Cardiac muscle cell (in vitro differentiated cells and primary cell): ENCODE measurements around the gene TINAG. TPM values are rescaled to one million over a fixed set of nuclear protein-coding genes. Genes with fewer than 3 reads are reported as not detected.

Experiments
- DNase-seq, 2 donors: peaks; one replicate each; pipeline versions ENCODE4 v3.0.0 to v3.0.0-alpha.2; 2010 to 2017; ENCODE audit warnings: low read depth in 1 of 2, low spot score in 1 of 2
- H3K27ac ChIP-seq: fragments of 200-600 bp; sonication (generic); 2 replicates; pipeline ENCODE4 v1.5.1; 2016
- H3K27me3 ChIP-seq: fragments of 200-600 bp; sonication (generic); 2 replicates; pipeline ENCODE4 v1.6.0; 2016; ENCODE audit warnings: control low read depth
- H3K36me3 ChIP-seq: fragments of 200-600 bp; sonication (generic); 2 replicates; pipeline ENCODE4 v1.5.1; 2016; ENCODE audit warnings: control low read depth
- H3K4me1 ChIP-seq: fragments of 200-600 bp; sonication (generic); 2 replicates; pipeline ENCODE4 v1.8.1; 2017; ENCODE audit warnings: low read depth, mild to moderate bottlenecking, mixed run types
- H3K4me3 ChIP-seq: fragments of 200-600 bp; sonication (generic); 2 replicates; pipeline ENCODE4 v1.5.1; 2016; ENCODE audit warnings: mild to moderate bottlenecking
- H3K9me3 ChIP-seq: fragments of 200-600 bp; sonication (generic); 2 replicates; pipeline ENCODE4 v1.5.1; 2017; ENCODE audit warnings: low read depth, mild to moderate bottlenecking, control low read depth
- polyA plus RNA-seq: library from polyadenylated mRNA; unstranded; fragments of >200 nt; fragmentation: Nextera tagmentation; extraction: Ambion mirVana; gene quantifications from 2 replicates; pipeline ENCODE4 v1.2.1, GENCODE V29; 2016
- total RNA-seq: library from RNA; depleted of rRNA; stranded (reverse); fragments of >200 nt; gene quantifications from 2 replicates; pipeline ENCODE4 v1.2.3, GENCODE V29; 2016
- TF ChIP-seq, protein P1 (sequence below): IDR thresholded peaks from 2 replicates; pipeline ENCODE4 v1.5.1; 2012; ENCODE audit warnings: low read depth, mild to moderate bottlenecking, low read length

Gene TINAG
- total and polyA plus RNA-seq, 2 experiments from 2014 or later = not detected

DNA sequence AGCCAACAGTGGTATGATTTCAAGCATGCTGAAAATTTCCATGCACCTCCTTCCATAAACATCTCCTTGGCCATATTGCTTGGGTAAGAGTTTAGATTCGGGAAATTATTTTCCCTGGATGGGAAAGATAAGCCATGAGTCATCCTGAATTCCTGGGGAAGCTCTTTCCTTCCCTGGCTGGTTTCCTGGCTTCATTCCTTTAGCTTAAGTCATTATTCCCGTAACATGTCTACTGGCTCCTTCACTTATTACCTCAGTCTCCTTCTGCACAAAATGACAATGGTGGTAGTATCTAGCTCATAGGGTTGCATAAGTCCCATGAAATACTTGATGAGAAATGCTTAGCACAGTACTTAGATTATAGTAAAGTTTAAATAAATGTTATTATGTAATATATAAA, 27.6 kb downstream of the TINAG start:
- H3K4me1 ChIP-seq = peaks cover 5% of the 10 kb centered on the region
- no peaks in the 10 kb centered on the region for H3K9me3 ChIP-seq
- peak in 1 of 2 donors; percentile 95 for DNase-seq
- H3K36me3 ChIP-seq = no peaks in the 10 kb centered on the region
- H3K27ac ChIP-seq = no peak overlapping the region
- H3K27me3 ChIP-seq = no peaks in the 10 kb centered on the region
- TF ChIP-seq, protein P1, sequence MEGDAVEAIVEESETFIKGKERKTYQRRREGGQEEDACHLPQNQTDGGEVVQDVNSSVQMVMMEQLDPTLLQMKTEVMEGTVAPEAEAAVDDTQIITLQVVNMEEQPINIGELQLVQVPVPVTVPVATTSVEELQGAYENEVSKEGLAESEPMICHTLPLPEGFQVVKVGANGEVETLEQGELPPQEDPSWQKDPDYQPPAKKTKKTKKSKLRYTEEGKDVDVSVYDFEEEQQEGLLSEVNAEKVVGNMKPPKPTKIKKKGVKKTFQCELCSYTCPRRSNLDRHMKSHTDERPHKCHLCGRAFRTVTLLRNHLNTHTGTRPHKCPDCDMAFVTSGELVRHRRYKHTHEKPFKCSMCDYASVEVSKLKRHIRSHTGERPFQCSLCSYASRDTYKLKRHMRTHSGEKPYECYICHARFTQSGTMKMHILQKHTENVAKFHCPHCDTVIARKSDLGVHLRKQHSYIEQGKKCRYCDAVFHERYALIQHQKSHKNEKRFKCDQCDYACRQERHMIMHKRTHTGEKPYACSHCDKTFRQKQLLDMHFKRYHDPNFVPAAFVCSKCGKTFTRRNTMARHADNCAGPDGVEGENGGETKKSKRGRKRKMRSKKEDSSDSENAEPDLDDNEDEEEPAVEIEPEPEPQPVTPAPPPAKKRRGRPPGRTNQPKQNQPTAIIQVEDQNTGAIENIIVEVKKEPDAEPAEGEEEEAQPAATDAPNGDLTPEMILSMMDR = no peak
- no peak overlapping the region for H3K4me3 ChIP-seq

DNA sequence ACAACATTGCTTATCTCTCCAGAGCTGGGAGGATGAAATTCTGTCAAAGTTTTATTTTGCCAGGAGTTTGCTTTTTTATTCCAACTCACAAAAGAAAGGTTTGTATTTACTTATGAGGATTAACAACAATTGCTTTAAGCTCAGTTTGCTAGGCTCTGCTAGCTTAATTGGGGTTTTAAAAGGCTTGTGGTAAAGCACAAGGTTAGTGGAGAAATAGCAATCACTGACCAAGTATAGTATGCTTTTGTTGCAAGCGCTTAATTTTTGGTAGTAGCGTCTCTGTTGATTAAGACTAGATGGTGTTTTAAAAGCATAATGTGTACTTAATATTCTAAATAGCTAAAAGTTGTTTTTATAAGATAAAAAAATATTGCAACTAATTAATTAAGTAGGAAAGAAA, 45.7 kb downstream of the TINAG start:
- TF ChIP-seq, protein P1 = no peak
- no peak overlapping the region for H3K4me3 ChIP-seq
- H3K27ac ChIP-seq = no peak overlapping the region
- H3K9me3 ChIP-seq = no peaks in the 10 kb centered on the region
- no peaks in the 10 kb centered on the region for H3K27me3 ChIP-seq
- no peak for DNase-seq
- H3K4me1 ChIP-seq = no peaks in the 10 kb centered on the region
- H3K36me3 ChIP-seq = no peaks in the 10 kb centered on the region

DNA sequence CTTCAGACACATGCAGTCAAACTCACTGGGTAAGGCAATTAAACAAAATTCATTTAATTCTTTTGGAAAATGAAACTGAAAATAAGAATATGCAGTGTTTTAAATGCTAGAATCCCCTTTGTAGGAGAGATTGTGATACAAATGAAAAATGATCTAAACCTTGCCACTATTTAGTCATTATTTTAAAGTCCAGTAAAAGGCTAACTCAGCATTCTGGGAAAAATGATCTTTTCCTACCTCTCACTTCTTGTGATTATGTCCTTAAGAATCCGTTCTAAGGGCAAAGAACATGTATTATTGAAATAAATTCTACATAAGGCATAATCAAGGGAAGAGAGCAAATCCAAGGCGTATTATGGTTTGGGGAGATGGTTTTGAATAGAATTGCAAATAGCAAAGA, 46.4 kb downstream of the TINAG start:
- DNase-seq = no peak
- Histone ChIP-seq H3K27ac (no peak overlapping the region), H3K36me3 (no peaks in the 10 kb centered on the region), H3K4me1 (no peaks in the 10 kb centered on the region), H3K4me3 (no peak overlapping the region), H3K27me3 (no peaks in the 10 kb centered on the region), H3K9me3 (no peaks in the 10 kb centered on the region)
- TF ChIP-seq, protein P1 = no peak

DNA sequence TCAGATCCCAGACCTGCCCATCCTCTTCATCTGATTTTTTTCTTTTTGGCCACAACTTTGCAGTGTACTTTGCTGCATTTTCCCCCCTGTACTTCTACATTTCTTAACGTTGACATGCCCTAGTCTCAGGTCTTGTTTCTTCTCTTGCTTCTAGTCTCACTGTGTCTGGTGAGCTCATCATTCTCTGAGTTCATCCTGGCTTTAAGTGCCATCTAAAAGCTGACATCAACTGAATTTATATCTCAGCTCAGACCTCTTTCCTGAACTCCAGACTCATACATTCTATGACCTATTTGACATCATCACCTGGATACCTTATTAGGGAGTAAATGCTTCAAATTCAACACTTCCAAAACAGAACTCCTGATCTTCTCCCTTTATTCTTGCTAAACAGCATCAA, 48.9 kb downstream of the TINAG start:
- no peak for DNase-seq
- H3K9me3 ChIP-seq = no peaks in the 10 kb centered on the region
- TF ChIP-seq, protein P1 = no peak
- no peaks in the 10 kb centered on the region for H3K36me3 ChIP-seq
- no peak overlapping the region for H3K4me3 ChIP-seq
- no peak overlapping the region for H3K27ac ChIP-seq
- H3K4me1 ChIP-seq = no peaks in the 10 kb centered on the region
- H3K27me3 ChIP-seq = no peaks in the 10 kb centered on the region

DNA sequence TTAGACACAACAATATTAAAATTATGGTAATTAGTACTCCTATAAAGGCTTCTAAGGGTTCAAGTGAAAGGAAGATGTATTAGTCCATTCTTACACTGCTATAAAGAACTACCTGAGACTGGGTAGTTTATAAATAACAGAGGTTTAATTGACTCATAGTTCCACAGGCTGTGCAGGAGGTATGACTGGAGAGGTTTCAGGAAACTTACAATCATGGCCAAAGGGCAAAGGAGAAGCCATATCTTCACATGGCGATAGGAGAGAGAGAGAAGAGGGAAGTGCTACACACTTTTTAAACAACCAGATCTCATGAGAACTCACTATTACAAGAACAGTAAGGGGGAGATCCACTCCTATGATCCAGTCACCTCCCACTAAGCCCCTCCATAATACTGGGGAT, 52.9 kb downstream of the TINAG start:
- no peak for DNase-seq
- TF ChIP-seq, protein P1 = no peak
- no peak overlapping the region for H3K4me3 ChIP-seq
- no peaks in the 10 kb centered on the region for H3K27me3 ChIP-seq
- H3K36me3 ChIP-seq = no peaks in the 10 kb centered on the region
- no peaks in the 10 kb centered on the region for H3K4me1 ChIP-seq
- H3K9me3 ChIP-seq = no peaks in the 10 kb centered on the region
- H3K27ac ChIP-seq = no peak overlapping the region

DNA sequence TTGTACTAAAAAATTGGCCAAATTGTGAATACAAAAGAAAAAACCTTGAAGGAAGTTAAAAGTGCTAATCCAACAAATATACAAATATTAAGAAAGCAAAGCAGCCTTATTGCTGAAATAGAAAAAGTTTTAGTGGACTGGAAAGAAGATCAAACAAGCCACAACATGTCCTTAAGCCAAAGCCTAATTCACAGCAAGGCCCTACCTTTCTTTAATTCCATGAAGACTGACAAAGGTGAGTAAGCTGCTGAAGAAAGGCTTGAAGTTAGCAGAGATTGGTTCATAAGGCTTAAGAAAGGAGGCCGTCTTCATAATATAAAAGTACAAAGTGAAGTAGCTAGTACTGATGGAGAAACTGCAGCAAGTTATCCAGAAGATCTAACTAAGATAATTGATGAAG, 53.5 kb downstream of the TINAG start:
- Histone ChIP-seq H3K9me3 (no peaks in the 10 kb centered on the region), H3K27ac (no peak overlapping the region), H3K4me1 (no peaks in the 10 kb centered on the region), H3K27me3 (no peaks in the 10 kb centered on the region), H3K4me3 (no peak overlapping the region), H3K36me3 (no peaks in the 10 kb centered on the region)
- no peak for DNase-seq
- TF ChIP-seq, protein P1 = no peak
